NOMO-1 (cell line): ENCODE results near the gene OCIAD1.
"Not testable (repeated sequence)": the region's sequence is repeated elsewhere in the genome, so short reads cannot be mapped to it uniquely, and the experiment has no call there.

Experiments
- DNase-seq, 2 experiments: peaks; one replicate each; lab custom pipeline; 2025; ENCODE audit not compliant: unreplicated experiment in 2 of 2; lab: John Stamatoyannopoulos, UW

Gene OCIAD1, protein sequence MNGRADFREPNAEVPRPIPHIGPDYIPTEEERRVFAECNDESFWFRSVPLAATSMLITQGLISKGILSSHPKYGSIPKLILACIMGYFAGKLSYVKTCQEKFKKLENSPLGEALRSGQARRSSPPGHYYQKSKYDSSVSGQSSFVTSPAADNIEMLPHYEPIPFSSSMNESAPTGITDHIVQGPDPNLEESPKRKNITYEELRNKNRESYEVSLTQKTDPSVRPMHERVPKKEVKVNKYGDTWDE

DNA sequence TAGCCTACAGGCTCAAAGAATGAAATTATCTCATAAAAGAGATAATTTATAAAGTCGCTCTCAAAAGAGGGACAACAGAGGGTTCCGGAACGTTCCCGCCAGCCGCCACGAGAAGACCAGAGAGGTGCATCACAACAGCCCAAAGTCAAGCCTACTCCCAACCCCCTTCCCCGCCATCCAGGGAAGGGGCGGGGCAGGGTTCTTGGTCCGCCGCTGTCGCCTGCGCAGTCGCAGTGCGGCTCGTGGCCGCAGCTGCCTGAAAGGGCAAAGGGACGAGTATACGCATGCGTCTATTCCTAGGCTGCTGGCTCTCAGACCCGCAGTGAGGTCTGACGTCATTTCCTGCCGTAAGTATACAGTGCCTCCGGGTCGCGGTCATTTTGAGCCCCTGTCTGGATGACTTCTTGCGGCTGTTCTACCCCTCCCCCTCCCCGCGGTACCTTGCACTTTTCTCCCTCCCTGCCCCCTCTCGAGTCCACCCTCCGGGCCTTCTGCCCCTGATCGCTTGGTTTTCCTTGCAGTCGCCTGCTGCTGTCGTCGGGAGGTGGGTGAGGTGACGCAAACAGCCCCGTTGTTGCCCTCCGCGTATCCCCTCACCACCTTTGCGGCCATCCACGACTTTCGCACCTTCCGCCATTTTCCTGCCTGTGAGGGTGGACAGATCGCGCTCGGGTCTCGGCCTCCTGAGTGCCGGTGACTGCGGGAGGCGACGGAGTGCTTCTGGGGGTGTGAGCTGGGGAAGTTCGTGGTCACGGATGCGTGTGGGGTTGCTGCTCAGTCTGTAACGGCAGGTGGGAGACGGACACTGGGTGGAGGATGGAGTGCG is at the start of gene OCIAD1:
Gene OCIAD1 (plus strand): TSS at position 383 of the 826 bp plus-strand sequence. CDS start 1,537 bp downstream, outside the sequence.
- DNase-seq: peak; percentile 98 to 99

DNA sequence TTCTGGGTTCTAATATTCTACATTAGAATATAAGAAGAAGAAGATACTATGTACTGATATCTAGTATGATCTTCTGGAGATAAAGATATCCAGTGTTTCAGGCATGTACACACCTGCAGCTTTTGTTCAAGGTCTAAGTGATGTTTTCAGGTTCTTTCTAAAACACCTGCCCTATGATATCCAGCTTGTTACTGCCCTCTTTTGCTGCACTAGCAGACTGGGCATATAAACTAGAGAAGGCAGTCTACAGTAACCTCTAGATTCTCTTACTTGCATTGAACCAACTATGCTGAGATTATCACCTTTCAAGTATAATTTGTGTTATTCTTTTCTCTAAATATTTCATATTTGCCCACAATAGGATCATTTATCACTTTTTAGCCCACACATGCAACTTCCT is 48.9 kb upstream of the OCIAD1 start:
- no peak for DNase-seq

DNA sequence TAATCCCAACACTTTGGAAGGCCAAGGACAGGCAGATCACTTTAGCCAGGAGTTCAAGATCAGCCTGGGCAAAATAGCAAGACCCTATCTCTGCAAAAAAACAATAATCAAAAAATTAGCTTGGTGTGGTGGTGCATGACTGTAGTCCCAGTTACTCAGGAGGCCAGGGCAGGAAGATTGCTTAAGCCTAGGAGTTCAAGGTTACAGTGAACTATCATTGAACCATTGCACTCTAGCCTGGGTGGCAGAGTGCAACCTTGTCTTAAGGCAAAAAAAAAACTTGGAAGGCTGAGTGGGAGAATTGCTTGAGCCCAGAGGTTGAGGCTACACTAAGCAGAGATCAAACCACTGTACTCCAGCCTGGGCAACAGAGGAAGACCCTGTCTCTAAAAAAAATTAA is 45.6 kb upstream of the OCIAD1 start:
- DNase-seq: no peak

DNA sequence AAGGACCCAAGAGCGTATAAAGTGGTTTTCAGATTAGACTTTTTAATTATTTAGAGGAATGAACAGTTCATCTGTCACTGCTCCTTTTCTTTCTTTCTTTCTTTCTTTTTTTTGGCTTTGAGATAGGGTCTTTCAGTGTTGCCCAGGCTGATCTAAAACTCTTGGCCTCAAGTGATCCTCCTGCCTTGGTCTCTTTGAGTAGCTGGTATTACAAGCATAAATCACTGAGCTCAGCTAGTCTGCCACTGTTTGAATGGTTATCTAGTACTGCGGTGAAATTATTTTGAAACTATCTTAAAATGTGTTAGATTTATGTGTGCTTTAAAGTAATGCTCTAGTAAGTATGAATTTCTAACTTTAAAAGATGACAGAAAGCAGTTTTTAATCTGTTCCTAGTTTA is 44.3 kb upstream of the OCIAD1 start:
- DNase-seq: no peak

DNA sequence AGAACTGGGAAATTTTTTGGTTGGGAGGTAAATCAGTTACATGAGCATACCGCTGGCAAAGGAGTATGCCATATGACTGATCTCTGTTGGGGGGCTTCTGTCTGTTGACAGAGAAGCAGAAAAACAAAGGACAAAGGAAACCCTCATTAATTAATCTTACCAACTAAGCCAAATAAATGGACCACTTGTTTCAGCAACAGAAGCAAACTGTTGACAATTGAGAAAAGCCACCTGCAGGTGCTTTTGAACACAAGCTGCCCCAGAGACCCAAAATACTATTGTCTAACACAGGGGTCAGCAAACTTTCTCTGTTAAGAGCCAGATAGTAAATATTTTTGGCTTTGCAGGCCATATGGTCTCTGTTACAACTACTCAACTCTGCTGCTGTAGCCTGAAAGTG is 43.8 kb upstream of the OCIAD1 start:
- DNase-seq: no peak

DNA sequence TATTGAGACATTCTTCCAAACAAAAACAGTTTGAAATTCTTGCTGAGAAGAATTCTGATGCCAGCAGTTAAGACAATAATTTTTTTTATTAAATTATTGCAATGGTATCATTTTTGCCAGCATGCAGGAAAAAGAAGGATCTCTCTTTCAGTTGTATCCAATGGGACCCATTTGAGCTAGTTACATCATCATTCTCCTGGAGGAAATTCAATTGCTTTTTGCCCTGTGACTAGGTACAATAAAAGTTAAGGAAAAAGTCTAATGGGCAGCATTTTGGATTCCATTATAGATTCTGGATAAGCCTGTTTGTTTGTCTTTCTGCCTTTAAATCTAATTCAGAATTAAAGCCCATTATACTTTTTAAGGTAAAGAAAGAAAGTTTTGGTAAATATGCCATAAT is 40.3 kb upstream of the OCIAD1 start:
- DNase-seq: no peak

DNA sequence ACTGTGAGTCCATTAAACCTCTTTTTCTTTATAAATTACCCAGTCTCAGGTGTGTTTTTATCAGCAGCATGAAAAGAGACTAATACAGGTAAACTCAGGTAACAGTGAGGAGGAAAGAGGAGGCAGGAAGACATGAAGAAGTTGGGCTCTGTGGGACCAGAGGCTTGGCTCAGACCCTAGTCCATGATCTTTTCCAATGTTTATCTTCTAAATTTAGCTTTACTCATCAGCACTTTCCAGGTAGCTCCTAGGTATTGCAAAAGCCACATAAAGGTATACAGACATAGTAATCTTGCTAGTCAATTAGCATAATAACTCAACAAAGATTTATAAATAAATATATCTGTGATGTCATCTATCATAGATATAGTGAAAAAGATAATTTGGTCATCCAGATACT is 39.6 kb upstream of the OCIAD1 start:
- no peak for DNase-seq

DNA sequence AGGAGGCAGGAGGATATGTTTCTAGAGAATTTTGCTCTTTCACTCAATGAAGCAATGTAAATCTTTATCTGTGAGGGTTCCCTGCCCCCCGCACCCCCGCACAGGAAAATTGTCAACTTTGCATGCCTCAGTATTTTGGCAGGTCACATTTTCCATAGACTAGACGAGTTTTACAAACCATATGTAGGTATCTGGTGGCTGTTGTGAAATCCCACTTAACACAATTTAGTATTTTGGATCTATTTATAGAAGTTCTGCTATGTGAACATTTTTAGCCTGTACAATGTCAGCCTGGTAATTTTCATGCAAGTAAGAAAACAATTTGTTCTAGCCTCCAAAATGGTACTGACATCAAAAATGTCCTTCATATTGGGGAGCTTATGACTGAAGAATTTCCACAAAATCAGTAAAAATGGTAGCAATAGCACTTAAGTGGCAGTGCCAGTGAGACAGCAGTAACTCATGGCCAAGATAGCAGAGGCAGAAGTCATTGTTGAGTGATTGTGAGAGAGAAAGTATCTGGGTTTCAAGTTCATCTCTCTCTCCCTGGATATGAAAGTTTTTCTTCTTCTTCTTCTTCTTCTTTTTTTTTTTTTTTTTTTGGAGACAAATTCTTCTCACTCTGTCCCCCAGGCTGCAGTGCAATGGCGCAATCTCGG is 38.4 kb upstream of the OCIAD1 start:
- peak in 1 of 2 experiments; percentile 70 for DNase-seq

DNA sequence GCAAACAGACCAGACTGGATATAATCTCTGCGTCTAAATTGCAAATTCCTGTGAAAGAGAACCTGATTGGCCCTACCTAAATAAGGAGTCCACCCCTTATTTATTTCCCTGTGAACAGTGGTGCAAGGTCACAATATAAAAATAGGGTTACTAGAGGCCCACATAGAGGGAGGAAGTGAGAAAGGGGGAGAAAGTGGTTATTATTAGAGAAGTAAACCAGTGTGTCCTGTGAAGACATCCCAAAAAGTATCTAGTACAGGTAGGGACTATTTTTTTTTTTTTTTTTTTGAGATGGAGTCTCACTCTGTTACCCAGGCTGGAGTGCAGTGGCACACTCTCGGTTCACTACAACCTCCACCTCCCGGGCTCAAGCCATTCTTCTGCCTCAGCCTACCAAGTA is 35.8 kb upstream of the OCIAD1 start:
- peak in 1 of 2 experiments; percentile 20 for DNase-seq

DNA sequence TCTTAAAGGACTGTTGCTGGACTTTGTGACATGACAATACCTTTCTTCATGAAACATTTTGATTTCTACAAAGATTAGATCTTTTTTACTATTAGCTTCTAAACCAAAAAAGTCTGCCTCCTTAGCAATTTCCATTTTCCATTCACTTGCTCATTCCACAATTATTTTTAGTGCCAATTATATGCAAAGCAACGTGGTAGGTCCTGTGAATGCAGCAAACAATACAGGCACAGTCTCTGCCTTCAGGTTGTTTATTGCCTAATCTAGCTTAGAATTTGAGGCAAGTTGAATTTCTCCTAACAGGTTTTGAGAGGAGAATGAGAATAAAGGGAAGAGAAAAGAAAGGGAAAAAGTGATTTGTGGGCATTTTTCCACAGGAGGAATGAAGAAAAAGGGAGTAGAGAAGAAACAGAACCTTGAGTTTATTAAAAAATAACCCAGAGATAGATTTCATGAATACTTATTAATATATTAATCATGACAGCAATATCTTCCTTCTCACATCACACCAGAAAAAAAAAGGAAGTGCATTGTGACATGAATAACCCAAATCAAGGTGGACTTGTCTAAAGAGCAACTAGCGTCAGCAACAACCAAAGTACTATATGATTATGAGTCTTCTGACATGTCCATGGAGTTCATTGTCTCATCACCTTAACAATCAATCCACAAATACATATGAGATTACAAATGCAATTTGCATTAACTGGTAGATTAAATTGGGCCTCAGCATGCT is 34.5 kb upstream of the OCIAD1 start:
- DNase-seq: peak in 1 of 2 experiments; percentile 25

DNA sequence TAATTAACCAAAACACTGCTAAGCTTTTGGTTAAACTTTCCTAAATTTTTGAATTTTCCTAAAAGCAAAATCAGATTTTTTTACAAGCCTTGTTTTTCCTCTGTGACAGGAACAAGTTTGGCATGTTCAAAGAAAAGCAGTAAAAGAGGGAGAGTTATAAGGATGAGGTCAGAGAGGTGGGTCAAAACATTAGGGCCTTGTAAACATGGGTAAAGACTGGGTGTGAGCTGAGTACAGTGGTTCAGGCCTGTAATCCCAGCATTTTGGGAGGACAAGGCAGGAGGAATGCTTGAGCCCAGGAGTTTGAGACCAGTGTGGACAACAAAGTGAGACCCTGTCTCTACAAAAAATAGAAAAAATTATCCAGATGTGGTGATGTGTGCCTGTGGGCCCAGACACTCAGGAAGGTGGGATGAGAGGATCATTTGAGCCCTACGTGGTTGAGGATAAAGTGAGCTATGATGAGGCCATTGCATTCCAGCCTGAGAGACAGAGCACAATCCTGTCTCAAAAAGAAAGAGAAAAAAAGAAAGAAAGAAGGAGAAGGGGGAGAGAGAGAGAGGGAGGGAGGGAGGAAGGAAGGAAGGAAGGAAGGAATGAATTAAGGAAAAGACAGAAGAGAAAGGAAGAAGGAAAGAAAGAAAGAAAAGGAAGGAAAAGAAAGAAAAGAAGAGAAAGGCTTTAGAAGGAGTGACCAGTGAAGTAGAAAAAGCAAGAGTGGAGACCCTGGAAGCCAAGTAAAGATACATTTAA is 33.8 kb upstream of the OCIAD1 start:
- no peak for DNase-seq

DNA sequence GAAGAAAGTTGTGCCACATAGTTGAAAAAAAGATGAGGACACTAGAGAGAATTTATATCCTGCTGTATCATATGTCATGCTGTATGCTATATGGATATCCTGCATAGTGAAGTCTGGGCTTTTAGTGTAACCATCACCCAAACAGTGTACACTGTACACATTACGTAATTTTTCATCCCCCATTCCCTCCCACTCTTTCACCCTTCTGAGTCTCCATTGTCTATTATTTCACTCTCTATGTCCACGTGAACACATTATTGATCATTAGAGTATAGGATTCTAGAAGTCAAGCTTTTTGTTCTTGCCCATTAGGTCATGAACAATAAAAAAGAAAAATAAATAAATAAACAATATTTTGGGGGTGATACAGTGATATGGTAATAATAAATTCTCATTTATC is 32.8 kb upstream of the OCIAD1 start:
- no peak for DNase-seq

DNA sequence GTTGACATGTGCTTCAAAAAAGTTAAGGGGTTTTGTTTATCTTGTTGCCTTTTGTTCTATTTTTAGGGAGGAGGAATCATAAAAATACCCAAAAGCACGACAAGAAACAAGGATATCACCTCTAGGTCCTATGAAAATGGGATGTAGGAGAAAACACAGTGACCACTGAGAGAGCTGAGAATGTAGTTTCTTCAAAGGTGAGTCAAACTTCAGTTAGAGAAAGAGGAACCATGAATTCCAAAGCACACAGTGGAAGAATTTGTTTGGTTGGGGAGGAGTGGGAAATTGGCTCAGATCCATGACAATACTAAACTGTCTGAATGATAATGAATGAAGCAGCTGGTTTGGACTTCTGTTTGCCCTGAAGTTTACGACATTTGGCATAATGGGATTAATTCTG is 31.7 kb upstream of the OCIAD1 start:
- peak in 1 of 2 experiments; percentile 31 for DNase-seq

DNA sequence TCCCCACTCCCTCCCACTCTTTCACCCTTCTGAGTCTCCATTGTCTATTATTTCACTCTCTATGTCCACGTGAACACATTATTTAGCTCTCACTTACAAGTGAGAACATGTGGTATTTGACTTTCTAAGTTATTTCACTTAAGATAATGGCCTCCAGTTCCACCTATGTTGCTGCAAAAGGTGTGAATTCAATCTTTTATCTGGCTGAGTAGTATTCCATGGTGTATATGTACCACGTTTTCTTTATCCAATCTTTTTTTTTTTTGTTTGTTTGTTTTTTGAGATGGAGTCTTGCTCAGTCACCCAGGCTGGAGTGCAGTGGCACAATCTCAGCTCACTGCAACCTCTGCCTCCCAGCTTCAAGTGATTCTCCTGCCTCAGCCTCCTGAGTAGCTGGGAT is 30.7 kb upstream of the OCIAD1 start:
- DNase-seq: not testable (repeated sequence)

DNA sequence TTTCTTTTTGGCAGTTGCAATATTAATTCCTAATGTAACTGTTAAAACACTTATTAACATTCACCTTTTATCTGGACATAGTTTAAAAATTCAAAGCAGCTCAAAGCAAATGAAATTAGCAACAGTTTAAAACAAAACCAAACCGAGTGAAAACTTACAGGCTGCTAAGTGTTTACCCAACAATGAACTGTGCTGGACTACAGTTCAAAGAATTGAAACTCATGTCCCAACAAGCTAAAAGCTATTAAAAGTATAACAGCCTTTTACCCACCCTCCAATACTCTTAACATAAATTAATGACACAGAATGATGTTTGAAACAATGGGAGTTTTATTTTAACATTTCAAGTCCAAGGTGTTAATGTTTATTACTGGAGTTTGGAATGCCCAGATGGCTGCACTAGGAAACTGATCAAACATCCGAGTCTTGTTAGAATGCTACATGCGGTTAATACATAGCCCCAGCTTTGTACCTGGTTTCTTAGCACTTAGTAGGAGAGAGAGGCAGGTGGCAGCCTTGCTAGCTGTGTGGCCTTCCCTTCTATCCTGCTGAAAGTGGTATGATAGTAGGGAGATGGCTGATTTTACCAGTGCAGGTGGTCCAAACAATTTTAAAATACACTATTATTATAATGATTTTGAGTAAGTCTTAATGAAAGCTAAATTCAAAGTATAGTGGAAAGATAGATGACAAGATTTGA is 29.7 kb upstream of the OCIAD1 start:
- DNase-seq: no peak

DNA sequence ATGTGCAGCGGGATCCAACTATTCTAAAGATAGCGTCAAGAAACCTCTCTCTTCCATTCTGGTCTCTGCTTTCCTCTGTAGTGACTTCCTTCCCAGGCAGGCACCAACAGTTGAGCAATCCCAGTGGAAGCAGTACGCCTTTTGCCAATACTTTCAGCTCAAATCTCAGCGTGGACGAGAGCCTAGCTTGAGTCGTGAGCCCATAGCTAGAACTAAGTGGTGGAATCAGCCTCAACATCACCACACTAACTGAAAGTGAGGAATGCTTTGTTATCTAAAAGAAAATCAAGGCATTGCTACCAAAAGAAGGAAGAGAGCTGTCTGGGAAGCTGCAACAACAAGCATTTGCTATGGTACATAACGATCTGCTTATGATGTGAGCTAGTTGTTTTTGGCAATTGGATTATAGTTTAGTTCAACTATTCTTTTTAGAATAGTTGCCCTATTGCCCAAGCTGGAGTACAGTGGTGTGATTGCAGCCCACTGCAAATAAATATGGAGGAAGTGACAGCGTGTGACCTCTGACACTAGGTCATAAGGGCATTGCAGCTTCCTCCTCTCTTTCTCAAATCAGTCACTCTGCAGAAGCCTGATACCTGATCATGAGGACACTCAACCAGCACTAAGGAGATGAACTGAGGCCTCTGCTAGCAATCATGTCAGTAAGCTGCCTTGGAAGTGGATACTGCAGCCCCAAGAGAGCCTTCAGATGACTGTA is 26.1 kb upstream of the OCIAD1 start:
- no peak for DNase-seq

DNA sequence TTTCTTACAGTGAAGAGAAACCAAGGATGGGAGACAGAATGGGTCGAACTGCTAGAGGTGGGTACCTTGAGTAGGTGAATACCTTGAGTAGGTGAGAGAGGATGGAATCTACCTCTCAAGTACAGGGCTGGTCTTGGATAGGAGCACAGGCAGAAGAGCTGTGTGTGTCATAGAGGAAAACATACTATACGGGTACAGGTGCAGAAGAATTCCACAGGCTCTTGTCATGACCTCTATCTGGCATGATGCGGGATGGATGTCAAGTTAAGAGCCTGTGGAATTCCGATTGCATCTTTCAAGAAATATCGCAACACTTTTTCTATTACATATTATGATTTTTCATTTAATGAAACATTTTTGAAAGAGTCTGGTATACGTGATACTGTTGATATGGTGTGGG is 18.0 kb upstream of the OCIAD1 start:
- DNase-seq: no peak

DNA sequence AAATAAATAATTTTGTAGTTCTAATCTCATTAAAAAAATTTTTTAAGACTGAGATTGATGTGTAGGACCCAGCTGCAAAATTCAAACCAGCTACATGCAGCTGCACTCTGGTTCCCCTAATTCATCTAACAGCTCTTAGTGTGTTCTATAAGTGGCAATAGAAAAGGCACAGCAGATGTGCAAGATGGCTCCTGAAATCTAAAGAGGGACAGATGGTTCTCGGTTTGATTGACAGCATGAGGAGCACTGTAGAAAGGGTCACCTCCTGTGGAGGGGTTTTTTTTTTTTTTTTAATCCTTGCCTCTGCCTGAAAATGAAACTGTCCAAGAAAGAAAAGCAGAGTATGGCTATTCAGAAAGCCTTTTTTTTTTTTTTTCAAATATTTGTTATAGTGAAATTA is 16.9 kb upstream of the OCIAD1 start:
- DNase-seq: no peak

DNA sequence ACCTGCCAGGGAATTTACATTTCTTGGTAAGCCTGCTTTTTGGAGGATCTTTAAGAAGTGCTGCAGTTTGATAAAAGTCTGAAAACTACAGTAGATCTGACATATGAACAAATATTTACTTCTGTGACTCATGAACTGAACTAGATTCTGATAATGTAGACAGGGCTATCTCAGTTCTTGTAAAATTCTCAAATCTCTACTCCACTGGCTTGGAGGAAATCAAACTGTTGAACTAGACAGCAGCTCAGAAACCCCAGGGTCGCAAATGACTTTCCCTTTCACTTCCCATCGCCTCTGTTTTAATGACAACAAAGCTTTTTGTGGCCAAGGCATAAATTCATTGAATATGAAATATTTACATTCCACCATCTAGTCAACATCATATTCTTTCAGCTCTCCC is 15.4 kb upstream of the OCIAD1 start:
- DNase-seq: peak in 1 of 2 experiments; percentile 29
